LNCaP clone FGC (cell line): Measurements from ENCODE around the gene SCAI.

ENCODE experiments used
- DNase-seq: peaks from one replicate; pipeline ENCODE4 v3.0.0-alpha.2; 2011; ENCODE audit warnings: low read depth
- H3K4me3 ChIP-seq: 2 replicates; pipeline ENCODE4 v1.5.1; 2011; ENCODE audit warnings: mild to moderate bottlenecking, low read depth, low read length, control low read depth
- CTCF ChIP-seq: IDR thresholded peaks from 2 replicates; pipeline ENCODE4 v1.5.1; 2012; ENCODE audit warnings: mild to moderate bottlenecking; ENCODE audit not compliant: control insufficient read depth, insufficient read depth; ENCODE audit errors: extremely low read depth

Gene SCAI

DNA sequence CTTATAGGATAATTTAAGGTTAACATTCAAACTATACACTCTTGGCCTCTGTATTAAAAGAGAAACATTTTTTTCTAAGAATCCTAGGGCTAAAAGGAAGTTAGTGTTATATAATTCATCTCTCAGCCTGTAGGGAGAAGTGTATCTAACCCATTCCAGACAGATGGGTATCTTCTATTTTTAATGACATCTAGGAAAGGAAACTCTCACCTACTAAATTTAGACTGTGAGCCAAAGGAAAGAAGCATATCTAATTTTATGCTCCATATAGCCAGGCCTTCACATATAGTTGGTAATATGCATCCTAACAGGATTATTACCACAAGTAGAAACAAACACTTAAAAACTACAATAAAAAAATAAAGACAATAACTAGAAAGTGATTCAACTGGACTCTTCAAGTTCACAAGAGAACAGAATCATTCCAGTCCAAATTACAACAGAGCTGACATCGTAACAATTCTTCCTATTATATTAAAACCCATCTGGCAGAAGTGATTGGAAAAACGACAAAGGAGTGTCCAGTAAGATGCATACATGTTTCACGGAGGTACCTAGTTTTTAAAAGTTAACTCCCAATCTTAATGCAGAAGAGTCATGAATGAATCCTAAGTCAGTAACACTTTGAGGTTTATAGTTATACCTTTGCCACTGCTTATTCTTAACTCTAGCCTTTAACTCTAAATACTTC, 39.4 kb downstream of the SCAI start:
- no peak for TF ChIP-seq CTCF
- H3K4me3 ChIP-seq, result no peak overlapping the region
- no peak for DNase-seq

DNA sequence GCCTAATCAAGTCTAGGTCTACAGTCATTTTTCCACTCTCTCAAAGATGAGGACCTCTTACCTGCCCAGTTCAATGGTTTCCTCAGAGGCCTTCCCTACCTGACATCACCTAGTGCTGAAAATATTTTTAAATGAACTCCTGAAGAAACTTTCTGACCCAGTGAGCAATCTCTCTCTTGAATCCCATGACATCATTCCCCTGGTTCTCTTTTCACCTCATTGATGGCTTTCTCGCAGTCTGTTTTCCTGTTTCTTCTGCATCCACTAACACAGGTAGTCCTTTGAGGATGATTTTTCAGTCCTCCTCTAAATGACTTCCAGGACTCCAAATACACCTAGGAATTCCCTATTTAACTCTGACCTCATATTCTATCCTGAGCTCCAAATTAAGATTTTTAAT, 40.3 kb downstream of the SCAI start:
- DNase-seq, result no peak
- no peak overlapping the region for H3K4me3 ChIP-seq
- no peak for TF ChIP-seq CTCF

DNA sequence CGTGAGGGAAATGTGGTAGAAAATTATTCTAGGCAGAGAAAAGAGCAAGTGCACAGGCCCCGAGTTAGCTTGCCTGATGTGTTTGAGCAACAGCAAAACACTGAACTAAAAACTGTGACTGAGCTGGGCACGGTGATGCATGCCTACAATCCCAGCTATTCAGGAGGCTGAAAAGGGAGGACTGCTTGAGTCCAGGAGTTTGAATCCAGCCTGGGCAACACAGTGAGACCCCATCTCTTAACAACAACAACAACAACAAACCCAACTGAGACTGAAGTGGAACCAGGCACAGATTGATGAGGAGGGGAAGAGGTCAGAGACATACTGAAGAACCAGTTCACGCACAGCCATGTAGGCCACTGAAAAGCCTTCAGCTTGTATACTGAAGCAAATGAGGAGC, 42.5 kb downstream of the SCAI start:
- TF ChIP-seq CTCF, result no peak
- H3K4me3 ChIP-seq, result no peak overlapping the region
- DNase-seq, result no peak

- TF ChIP-seq CTCF, result no peak
- peak; percentile 23 for DNase-seq
- no peak overlapping the region for H3K4me3 ChIP-seq
These were observed 43.5 kb downstream of the SCAI start for GRCh38 chr9:125099816-125100215.

GRCh38 chr9:125095821-125096443, 47.4 kb downstream of the SCAI start:
- H3K4me3 ChIP-seq, result no peak overlapping the region
- no peak for DNase-seq
- TF ChIP-seq CTCF, result no peak

DNA sequence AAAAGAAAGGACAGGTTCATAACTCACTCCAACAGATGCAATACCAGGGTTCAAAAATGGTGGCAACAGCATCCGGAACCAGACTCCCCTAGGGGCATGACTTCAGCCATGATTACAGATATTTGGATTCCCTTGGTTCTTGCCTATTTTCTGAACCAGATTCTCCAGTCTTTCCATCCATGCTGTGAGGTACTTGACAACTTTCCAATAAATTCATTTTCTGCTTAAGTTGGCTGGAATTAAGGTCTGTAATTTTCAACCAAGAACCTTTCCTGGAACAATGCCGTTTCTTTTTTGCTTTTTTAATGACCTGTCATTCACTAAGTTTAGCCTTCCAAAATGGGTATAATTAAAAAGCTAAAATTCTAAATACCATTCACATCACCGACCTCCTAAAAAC, 52.2 kb downstream of the SCAI start:
- no peak for TF ChIP-seq CTCF
- no peak overlapping the region for H3K4me3 ChIP-seq
- no peak for DNase-seq

GRCh38 chr9:125089331-125089730, 54.0 kb downstream of the SCAI start:
- no peak overlapping the region for H3K4me3 ChIP-seq
- no peak for TF ChIP-seq CTCF
- no peak for DNase-seq
